ENCODE results near the gene PPP1R27. TPM values are rescaled to one million over a fixed set of nuclear protein-coding genes. Genes with fewer than 3 reads are reported as not detected.

The PPP1R27 gene, protein sequence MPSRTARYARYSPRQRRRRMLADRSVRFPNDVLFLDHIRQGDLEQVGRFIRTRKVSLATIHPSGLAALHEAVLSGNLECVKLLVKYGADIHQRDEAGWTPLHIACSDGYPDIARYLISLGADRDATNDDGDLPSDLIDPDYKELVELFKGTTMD
- total RNA-seq: not detected

DNA sequence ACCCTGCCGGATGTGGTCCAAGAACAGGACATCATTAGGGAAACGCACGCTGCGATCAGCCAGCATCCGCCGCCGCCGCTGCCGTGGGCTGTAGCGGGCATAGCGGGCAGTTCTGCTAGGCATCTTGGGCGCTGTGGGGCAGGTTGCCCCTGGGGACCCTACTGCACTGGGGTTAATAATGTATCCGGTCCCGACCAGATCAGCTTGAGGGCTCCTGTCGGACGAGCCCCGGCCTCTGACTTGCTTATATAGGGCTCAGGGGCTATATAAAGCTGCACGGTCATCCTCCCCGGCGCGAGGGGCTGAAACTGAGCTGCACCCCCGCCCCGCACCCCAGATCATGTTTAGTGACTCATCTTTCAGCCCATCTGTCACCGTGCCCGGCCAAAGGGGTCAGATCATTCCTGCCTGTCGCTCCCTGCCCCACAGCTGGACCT lies at the start of gene PPP1R27:
Gene PPP1R27 (minus strand): TSS at position 220 of the 437 bp plus-strand sequence. CDS start 97 bp downstream, at position 123.

DNA sequence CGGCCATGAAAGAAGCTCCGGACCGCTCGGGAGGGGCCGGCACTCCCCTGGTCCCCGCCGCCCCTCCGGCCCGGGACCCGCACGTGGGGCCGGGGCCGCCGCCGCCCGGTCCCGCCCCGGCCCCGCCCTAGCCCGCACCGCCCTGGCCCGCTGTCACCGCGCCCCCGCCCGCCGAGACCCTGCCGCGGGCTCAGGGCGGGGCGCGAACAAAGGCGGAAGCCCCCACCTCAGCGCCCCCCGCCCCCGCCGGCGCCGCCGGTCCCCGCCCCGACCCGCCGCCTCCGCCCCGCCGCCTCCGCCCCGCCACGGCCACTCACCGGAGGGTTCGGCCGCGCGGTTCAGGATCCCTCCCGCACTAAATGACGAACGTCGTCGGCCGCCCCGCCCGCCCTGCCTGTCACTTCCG lies 36.1 kb upstream of the PPP1R27 start, which contains the start of gene ARHGDIA:
Gene ARHGDIA (minus strand): TSS at position 357 of the 406 bp plus-strand sequence. CDS start 1,407 bp downstream, outside the sequence.

DNA sequence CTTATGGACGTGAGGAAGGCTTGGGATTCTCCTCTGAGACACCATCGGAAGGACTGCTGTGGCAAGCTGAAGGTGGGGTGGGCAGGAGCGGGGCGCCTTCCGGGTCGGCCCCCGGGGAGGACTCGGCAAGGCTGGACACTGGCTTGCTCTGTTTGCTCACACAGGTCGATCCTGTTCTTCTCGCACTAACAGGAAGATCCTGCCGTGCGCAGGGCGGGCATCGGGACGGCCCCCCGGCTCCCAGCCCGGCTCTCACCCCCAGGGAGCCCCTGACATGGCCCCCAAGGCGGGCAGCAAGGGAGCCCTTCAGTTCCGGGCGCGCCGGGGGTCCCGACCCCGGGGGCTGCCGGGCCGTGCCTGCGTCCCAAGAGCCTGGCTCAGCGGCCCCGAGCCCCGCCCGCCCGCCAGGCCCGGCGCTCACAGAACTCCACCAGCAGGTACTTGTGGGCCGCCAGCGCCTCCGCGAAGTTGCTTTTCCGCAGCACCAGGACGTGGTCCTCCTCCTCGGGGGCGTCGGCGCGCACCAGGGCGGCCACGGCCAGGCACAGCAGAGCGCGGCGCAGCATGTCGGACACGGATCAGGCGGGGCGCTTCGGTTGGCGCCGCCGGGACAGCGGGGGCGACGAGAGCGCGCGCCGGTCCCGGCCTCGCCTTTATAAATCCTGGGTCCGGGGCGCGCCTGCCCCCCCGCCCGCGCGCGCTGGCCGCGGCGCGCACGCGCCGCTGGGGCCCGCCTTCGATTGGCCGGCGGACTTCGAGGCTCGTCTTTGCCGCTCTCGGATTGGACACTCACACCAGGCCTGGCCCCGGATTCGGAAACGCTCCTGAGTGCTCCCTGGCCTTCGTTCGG lies 25.3 kb upstream of the PPP1R27 start, which contains the start of gene P4HB:
Gene P4HB (minus strand): TSS at position 630 of the 850 bp plus-strand sequence. CDS start 64 bp downstream, at position 566.

DNA sequence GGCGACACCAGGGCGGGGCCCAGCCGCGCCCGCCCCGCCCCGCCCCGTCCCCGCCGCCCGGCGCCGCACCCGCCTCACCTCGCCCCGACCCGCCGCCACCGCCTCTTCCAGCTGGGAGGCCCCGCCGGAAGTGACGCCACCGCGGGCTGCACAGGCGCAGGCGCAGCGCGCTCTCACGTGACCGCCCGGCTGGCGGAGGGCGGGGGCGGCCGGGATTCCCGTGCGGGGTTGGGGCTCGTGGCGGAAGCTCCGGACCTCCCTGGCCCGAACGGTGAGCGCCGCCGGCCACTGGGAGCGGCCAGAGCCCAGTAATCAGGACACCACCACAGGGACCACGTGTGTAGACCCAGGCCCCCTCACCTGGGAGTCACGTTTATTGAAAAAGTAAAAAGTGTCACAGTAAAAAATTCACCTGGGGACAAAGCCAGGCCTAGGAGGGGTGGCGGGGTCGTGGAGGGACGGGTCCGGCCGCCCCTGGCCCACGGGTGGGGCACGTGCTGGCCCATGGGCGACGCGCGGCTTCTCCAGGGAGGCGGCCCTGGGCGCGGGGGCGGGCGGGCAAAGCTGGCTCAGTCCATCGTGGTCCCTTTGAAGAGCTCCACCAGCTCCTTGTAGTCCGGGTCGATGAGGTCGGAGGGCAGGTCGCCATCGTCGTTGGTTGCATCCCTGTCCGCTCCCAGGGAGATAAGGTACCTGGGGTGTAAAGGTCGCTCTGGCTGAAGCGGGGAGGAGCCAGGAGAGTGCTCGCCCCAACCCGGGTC lies 1.5 kb downstream of the PPP1R27 start, which contains the start of gene MCRIP1:
Gene MCRIP1 (minus strand): TSS at position 132 of the 761 bp plus-strand sequence. CDS start 8,785 bp downstream, outside the sequence.

DNA sequence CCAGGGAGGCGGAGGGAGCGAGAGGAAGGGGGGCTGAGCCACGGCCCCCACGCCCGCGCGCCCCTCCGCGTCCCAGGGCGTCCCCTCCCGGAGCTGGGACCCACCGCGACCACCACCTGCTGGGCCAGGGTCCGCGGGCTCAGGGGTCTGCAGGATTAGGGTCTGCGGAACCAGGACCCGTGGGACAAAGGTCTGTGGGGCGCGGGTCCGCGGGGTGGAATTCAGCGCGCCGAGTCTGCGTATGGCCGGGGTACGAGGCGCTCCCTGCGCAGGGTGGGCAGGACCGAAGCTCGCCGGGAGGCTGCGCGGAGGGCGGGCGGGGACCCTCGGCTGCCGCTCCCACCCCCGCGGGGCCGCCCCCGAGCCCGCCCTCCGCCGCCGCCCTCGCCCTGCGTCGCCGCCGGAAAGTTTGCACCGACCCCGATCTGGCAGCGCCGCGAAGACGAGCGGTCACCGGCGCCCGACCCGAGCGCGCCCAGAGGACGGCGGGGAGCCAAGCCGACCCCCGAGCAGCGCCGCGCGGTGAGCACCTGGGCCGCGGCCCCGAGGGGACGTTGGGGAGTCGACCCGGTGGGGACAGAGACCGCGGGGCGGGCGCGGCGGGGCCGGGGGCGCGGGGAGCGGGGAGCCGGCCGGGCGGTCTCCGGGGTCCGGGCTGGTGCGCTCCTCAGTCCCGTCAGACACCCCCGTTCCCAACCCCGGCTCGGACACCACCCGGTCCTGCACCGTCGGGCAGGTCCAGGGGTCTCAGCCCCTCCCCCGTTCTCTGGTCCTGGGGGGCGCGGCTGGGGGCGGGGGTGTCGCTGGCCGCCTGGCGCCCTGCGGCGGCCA lies 30.9 kb downstream of the PPP1R27 start, which contains the start of gene GCGR:
Gene GCGR (plus strand): TSS at position 423 of the 831 bp plus-strand sequence. CDS start 4,869 bp downstream, outside the sequence.

Other genes with a start within 250 kb of the PPP1R27 start
- gene NPLOC4, start 197.9 kb downstream of the PPP1R27 start, total RNA-seq: 10 to 100 TPM; 80.8 to 81.7 TPM
- gene TSPAN10, start 197.9 kb downstream of the PPP1R27 start, total RNA-seq: under 1 TPM; 0.48 TPM
- 10 to 100 TPM; 67.0 to 71.9 TPM for gene PDE6G, start 178.5 kb downstream of the PPP1R27 start, total RNA-seq
- 10 to 100 TPM; 56.5 to 59.1 TPM for gene OXLD1, start 168.4 kb downstream of the PPP1R27 start, total RNA-seq
- gene CCDC137, start 168.3 kb downstream of the PPP1R27 start, total RNA-seq: 10 to 100 TPM; 27.1 to 31.8 TPM
- 10 to 100 TPM; 19.2 to 21.1 TPM for gene ARL16, start 151.3 kb downstream of the PPP1R27 start, total RNA-seq
- gene HGS, start 151.0 kb downstream of the PPP1R27 start, total RNA-seq: 100 to 1,000 TPM; 112 to 125 TPM
- gene MRPL12, start 131.7 kb downstream of the PPP1R27 start, total RNA-seq: 10 to 100 TPM; 56.0 to 58.2 TPM
- gene SLC25A10, start 122.8 kb downstream of the PPP1R27 start, total RNA-seq: 10 to 100 TPM; 18.1 to 19.5 TPM
- not detected for gene GCGR, start 30.9 kb downstream of the PPP1R27 start, total RNA-seq
- gene MCRIP1, start 1.8 kb downstream of the PPP1R27 start, total RNA-seq: 10 to 100 TPM; 51.6 to 53.9 TPM
- 100 to 1,000 TPM; 471 to 474 TPM for gene P4HB, start 25.5 kb upstream of the PPP1R27 start, total RNA-seq
- 100 to 1,000 TPM; 575 to 590 TPM for gene ARHGDIA, start 36.3 kb upstream of the PPP1R27 start, total RNA-seq
- gene ALYREF, start 56.5 kb upstream of the PPP1R27 start, total RNA-seq: 100 to 1,000 TPM; 145 to 147 TPM
- 10 to 100 TPM; 67.2 to 75.1 TPM for gene ANAPC11, start 56.7 kb upstream of the PPP1R27 start, total RNA-seq
- under 1 TPM; 0.10 to 0.20 TPM for gene NPB, start 67.2 kb upstream of the PPP1R27 start, total RNA-seq
- gene PCYT2, start 76.3 kb upstream of the PPP1R27 start, total RNA-seq: 10 to 100 TPM; 43.8 to 49.5 TPM
- gene SIRT7, start 83.1 kb upstream of the PPP1R27 start, total RNA-seq: 10 to 100 TPM; 51.5 to 52.8 TPM
- gene MAFG, start 92.7 kb upstream of the PPP1R27 start, total RNA-seq: 10 to 100 TPM; 22.6 to 23.9 TPM
- 10 to 100 TPM; 23.3 to 26.1 TPM for gene PYCR1, start 102.2 kb upstream of the PPP1R27 start, total RNA-seq
- not detected for gene MYADML2, start 112.2 kb upstream of the PPP1R27 start, total RNA-seq
- gene NOTUM, start 126.1 kb upstream of the PPP1R27 start, total RNA-seq: under 1 TPM; 0.30 to 0.34 TPM
- gene ASPSCR1, start 142.6 kb upstream of the PPP1R27 start, total RNA-seq: 10 to 100 TPM; 37.4 to 39.5 TPM
- gene CENPX, start 187.8 kb upstream of the PPP1R27 start, total RNA-seq: 10 to 100 TPM; 49.8 to 49.9 TPM
- 10 to 100 TPM; 29.8 to 33.7 TPM for gene LRRC45, start 188.3 kb upstream of the PPP1R27 start, total RNA-seq
- 1 to 10 TPM; 6.0 to 6.2 TPM for gene RAC3, start 196.6 kb upstream of the PPP1R27 start, total RNA-seq
- gene DCXR, start 202.6 kb upstream of the PPP1R27 start, total RNA-seq: 100 to 1,000 TPM in 1 of 2 experiments, 10 to 100 TPM in 1; 98.5 to 103 TPM
- gene RFNG, start 216.8 kb upstream of the PPP1R27 start, total RNA-seq: 10 to 100 TPM; 25.1 to 26.8 TPM
- 10 to 100 TPM; 66.6 to 67.5 TPM for gene GPS1, start 216.8 kb upstream of the PPP1R27 start, total RNA-seq
- 100 to 1,000 TPM; 110 to 111 TPM for gene DUS1L, start 230.8 kb upstream of the PPP1R27 start, total RNA-seq

Measured in activated naive CD4-positive, alpha-beta T cell treated with anti-CD3 and anti-CD28 coated beads, Interleukin-2, amount 10 ng/mL, durations not matched to agents 5 hours and 36 hours (primary cell).